Endodermal cell (in vitro differentiated cells): Measurements from ENCODE around the gene SPRTN. TPM values are rescaled to one million over a fixed set of nuclear protein-coding genes. Genes with fewer than 3 reads are reported as not detected.

Source experiments
- DNase-seq: peaks from one replicate; pipeline ENCODE4 v3.0.0-alpha.2; 2017
- H3K27ac ChIP-seq: 2 replicates; pipeline ENCODE4 v1.5.1; 2013; ENCODE audit warnings: mild to moderate bottlenecking, low read depth, low read length, moderate library complexity
- H3K27me3 ChIP-seq: 2 replicates; pipeline ENCODE4 v1.6.1; 2013; ENCODE audit warnings: mild to moderate bottlenecking, low read length, moderate library complexity; ENCODE audit not compliant: insufficient read depth, control insufficient read depth, poor library complexity, severe bottlenecking
- H3K36me3 ChIP-seq: 2 replicates; pipeline ENCODE4 v1.7.0; 2013; ENCODE audit warnings: mild to moderate bottlenecking, low read length, moderate library complexity; ENCODE audit not compliant: control insufficient read depth, insufficient read depth
- H3K4me1 ChIP-seq: one replicate; pipeline ENCODE4 v1.7.0; 2013; ENCODE audit warnings: low read length; ENCODE audit not compliant: control insufficient read depth, insufficient read depth
- H3K4me3 ChIP-seq: 2 replicates; pipeline ENCODE4 v1.5.1; 2013; ENCODE audit warnings: mild to moderate bottlenecking, low read length, moderate library complexity
- H3K9ac ChIP-seq: 2 replicates; pipeline ENCODE4 v1.6.1; 2013; ENCODE audit warnings: mild to moderate bottlenecking, low read length, moderate library complexity; ENCODE audit not compliant: poor library complexity, severe bottlenecking; ENCODE audit errors: extremely low read depth
- H3K9me3 ChIP-seq: 2 replicates; pipeline ENCODE4 v1.6.1; 2013; ENCODE audit warnings: mild to moderate bottlenecking, low read length, moderate library complexity; ENCODE audit not compliant: control insufficient read depth
- H3K27ac Mint-ChIP-seq: 2 replicates; pipeline ENCODE4 v1.8.0; 2020; ENCODE audit warnings: mixed read lengths
- H3K27me3 Mint-ChIP-seq: 2 replicates; pipeline ENCODE4 v1.8.0; 2021; ENCODE audit warnings: mild to moderate bottlenecking, mixed read lengths; ENCODE audit not compliant: insufficient read depth
- H3K36me3 Mint-ChIP-seq: 2 replicates; pipeline ENCODE4 v1.8.0; 2020; ENCODE audit warnings: low read depth, mixed read lengths
- H3K4me1 Mint-ChIP-seq: 2 replicates; pipeline ENCODE4 v1.8.0; 2020; ENCODE audit warnings: mixed read lengths
- H3K4me3 Mint-ChIP-seq: 2 replicates; pipeline ENCODE4 v1.8.0; 2020; ENCODE audit warnings: mild to moderate bottlenecking, moderate library complexity, mixed read lengths
- H3K9me3 Mint-ChIP-seq: 2 replicates; pipeline ENCODE4 v1.8.0; 2020; ENCODE audit warnings: mild to moderate bottlenecking, mixed read lengths
- CTCF ChIP-seq: fragments of 200-600 bp; sonication (generic); conservative IDR thresholded peaks from 2 replicates; pipeline ENCODE4 v1.5.0; 2021; ENCODE audit warnings: antibody characterized with exemption, mild to moderate bottlenecking
- WGBS, 2 experiments: methylation state at CpG; one replicate each; pipeline versions ENCODE4 v1.1.5 to v1.1.7; 2013; ENCODE audit warnings: missing lambda C conversion rate in 2 of 2, mixed read lengths in 1 of 2; ENCODE audit not compliant: insufficient coverage in 1 of 2, insufficient read length in 1 of 2; 5-methylcytosine and 5-hydroxymethylcytosine counted together
- total RNA-seq, 2 donors: library from RNA; stranded (reverse); fragmentation: NEBNext Ultra II Directional in 1 of 2; extraction: Animal tissue kit (Norgen Biotek cat#: 25700) in 1 of 2; gene quantifications; 2 replicates in 1 of 2; 3 replicates in 1 of 2; pipeline ENCODE4 v1.2.1, GENCODE V29; 2021

SPRTN gene
- total RNA-seq, 2 donors from 2014 or later = 12.4 to 20.4 TPM

GRCh38 chr1:231313661-231314060, 24.4 kb upstream of the SPRTN start:
- no peak for TF ChIP-seq CTCF
- H3K4me3 Mint-ChIP-seq = no peak overlapping the region
- no peaks in the 10 kb centered on the region for H3K36me3 ChIP-seq
- H3K27ac Mint-ChIP-seq = no peak overlapping the region
- no peaks in the 10 kb centered on the region for H3K4me1 Mint-ChIP-seq
- H3K36me3 Mint-ChIP-seq = no peaks in the 10 kb centered on the region
- H3K27me3 Mint-ChIP-seq = peaks cover 9% of the 10 kb centered on the region
- H3K9me3 Mint-ChIP-seq = peaks cover 4% of the 10 kb centered on the region
- no peaks in the 10 kb centered on the region for H3K27me3 ChIP-seq
- DNase-seq = peak; percentile 13
- H3K4me1 ChIP-seq = no peaks in the 10 kb centered on the region
- WGBS, 2 experiments = 92 to 100% methylated on average over 3 to 4 of the region's 4 CpGs
- H3K4me3 ChIP-seq = no peak overlapping the region
- H3K9ac ChIP-seq = no peak overlapping the region
- H3K9me3 ChIP-seq = no peaks in the 10 kb centered on the region
- H3K27ac ChIP-seq = no peak overlapping the region

- peak; percentile 89 for DNase-seq
- H3K4me3 ChIP-seq = no peak overlapping the region
Measured at GRCh38 chr1:231315887-231316286, 22.2 kb upstream of the SPRTN start.

GRCh38 chr1:231317306-231318014, 20.6 kb upstream of the SPRTN start:
- TF ChIP-seq CTCF = no peak
- DNase-seq = peak; percentile 45
- Mint-ChIP-seq H3K4me1 (no peaks in the 10 kb centered on the region), H3K4me3 (no peak overlapping the region), H3K27ac (no peak overlapping the region), H3K36me3 (no peaks in the 10 kb centered on the region), H3K9me3 (peaks cover 4% of the 10 kb centered on the region), H3K27me3 (peaks cover 3% of the 10 kb centered on the region)
- 95 to 96% methylated on average over 22 to 44 of the region's 44 CpGs for WGBS, 2 experiments
- H3K9ac ChIP-seq = no peak overlapping the region
- H3K27me3 ChIP-seq = no peaks in the 10 kb centered on the region
- H3K4me1 ChIP-seq = no peaks in the 10 kb centered on the region
- H3K4me3 ChIP-seq = no peak overlapping the region
- no peaks in the 10 kb centered on the region for H3K36me3 ChIP-seq
- H3K27ac ChIP-seq = no peak overlapping the region
- no peaks in the 10 kb centered on the region for H3K9me3 ChIP-seq

More at GRCh38 chr1:231315887-231316286, 22.2 kb upstream of the SPRTN start:
- WGBS, 2 experiments = 49 to 58% methylated on average over 10 to 11 of the region's 11 CpGs
- peak; percentile 82 for TF ChIP-seq CTCF
- Mint-ChIP-seq H3K36me3 (no peaks in the 10 kb centered on the region), H3K27ac (no peak overlapping the region), H3K9me3 (peaks cover 4% of the 10 kb centered on the region), H3K4me1 (no peaks in the 10 kb centered on the region), H3K4me3 (no peak overlapping the region), H3K27me3 (peaks cover 9% of the 10 kb centered on the region)
- H3K27ac ChIP-seq = no peak overlapping the region
- no peaks in the 10 kb centered on the region for H3K27me3 ChIP-seq
- no peak overlapping the region for H3K9ac ChIP-seq
- no peaks in the 10 kb centered on the region for H3K36me3 ChIP-seq
- no peaks in the 10 kb centered on the region for H3K4me1 ChIP-seq
- no peaks in the 10 kb centered on the region for H3K9me3 ChIP-seq
